Prostate gland (tissue), 2 donors: ENCODE results near the gene SRRM3.

Experiments used
- POLR2A ChIP-seq: fragments of 450-650 bp; IDR thresholded peaks from one replicate; pipeline ENCODE4 v1.6.1; 2016; ENCODE audit warnings: antibody characterized with exemption, mild to moderate bottlenecking
- POLR2AphosphoS5 ChIP-seq: sonication (generic); formaldehyde crosslinking; IDR thresholded peaks from one replicate; pipeline ENCODE4 v1.6.1; 2017; ENCODE audit warnings: antibody characterized with exemption
- TF ChIP-seq, protein P1 (sequence below), 4 experiments: fragments of 200-600 bp in 2 of 4; fragments of 450-650 bp in 2 of 4; sonication (generic) in 2 of 4; IDR thresholded peaks; 1 replicate in 3 of 4; 2 replicates in 1 of 4; pipeline ENCODE4 v1.5.1; 2016 to 2019; ENCODE audit warnings: antibody characterized with exemption in 4 of 4, mild to moderate bottlenecking in 2 of 4, moderate library complexity in 2 of 4

DNA sequence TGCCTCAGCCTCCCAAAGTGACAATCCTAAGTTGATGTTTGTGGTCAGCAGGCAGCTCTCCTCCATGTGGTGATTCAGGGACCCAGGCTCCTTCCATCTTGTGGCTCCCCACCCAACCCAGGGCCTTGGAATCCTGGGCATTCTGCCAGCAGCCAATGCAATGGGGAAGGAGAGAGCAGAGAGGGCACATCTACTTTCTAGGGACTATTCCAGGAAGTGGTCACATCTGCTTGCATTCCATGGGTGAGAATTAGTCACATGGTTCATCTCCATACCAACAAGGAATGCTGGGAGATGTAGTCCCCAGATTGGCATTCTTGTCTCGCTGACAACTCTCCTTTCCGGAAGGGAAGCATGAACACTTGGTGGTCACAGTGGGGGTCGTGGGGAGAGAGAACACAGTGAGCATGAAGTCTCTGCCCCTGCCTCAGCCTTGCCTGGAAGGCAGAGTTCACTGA, 9.9 kb upstream of the SRRM3 start:
- TF ChIP-seq, protein P1, sequence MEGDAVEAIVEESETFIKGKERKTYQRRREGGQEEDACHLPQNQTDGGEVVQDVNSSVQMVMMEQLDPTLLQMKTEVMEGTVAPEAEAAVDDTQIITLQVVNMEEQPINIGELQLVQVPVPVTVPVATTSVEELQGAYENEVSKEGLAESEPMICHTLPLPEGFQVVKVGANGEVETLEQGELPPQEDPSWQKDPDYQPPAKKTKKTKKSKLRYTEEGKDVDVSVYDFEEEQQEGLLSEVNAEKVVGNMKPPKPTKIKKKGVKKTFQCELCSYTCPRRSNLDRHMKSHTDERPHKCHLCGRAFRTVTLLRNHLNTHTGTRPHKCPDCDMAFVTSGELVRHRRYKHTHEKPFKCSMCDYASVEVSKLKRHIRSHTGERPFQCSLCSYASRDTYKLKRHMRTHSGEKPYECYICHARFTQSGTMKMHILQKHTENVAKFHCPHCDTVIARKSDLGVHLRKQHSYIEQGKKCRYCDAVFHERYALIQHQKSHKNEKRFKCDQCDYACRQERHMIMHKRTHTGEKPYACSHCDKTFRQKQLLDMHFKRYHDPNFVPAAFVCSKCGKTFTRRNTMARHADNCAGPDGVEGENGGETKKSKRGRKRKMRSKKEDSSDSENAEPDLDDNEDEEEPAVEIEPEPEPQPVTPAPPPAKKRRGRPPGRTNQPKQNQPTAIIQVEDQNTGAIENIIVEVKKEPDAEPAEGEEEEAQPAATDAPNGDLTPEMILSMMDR (IDR thresholded peaks at IDR 0.05), result no peak
- TF ChIP-seq POLR2AphosphoS5 (no peak), POLR2A (no peak)
